Epidermal melanocyte (primary cell): ENCODE measurements around the gene RBFOX1.

Experiments used
- DNase-seq: peaks from one replicate; pipeline ENCODE4 v3.0.0; 2011; ENCODE audit warnings: low spot score; ENCODE audit not compliant: insufficient read length

RBFOX1 gene

GRCh38 chr16:7653746-7654461, 321.3 kb downstream of the RBFOX1 start:
- no peak for DNase-seq

- DNase-seq, result no peak
Measured at GRCh38 chr16:7675628-7676027, 343.0 kb downstream of the RBFOX1 start.

GRCh38 chr16:7680296-7680695, 347.7 kb downstream of the RBFOX1 start:
- DNase-seq, result no peak

GRCh38 chr16:7688811-7689210, 356.2 kb downstream of the RBFOX1 start:
- DNase-seq, result no peak

GRCh38 chr16:7689234-7689633, 356.6 kb downstream of the RBFOX1 start:
- no peak for DNase-seq

DNA sequence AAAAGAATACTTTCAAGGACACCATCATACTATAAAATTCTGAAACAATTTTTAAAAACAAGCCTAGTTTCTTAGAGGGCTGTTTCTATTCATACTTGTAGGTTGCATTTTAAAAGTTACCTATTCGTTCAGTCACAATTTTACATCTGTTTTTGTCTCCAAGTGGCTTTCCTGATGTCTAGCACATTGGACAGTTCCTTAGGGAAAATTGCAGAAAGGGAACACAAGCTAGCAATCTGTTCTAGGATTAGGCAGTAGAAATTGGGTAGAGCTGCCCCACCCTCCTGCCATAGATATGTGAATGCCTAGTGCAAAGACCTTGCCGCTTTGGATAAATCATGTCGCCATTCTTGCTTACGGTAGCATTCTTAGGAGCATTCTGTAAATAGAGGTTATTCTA, 358.9 kb downstream of the RBFOX1 start:
- no peak for DNase-seq

- no peak for DNase-seq
Measured at GRCh38 chr16:7703672-7704071, 371.0 kb downstream of the RBFOX1 start.

DNA sequence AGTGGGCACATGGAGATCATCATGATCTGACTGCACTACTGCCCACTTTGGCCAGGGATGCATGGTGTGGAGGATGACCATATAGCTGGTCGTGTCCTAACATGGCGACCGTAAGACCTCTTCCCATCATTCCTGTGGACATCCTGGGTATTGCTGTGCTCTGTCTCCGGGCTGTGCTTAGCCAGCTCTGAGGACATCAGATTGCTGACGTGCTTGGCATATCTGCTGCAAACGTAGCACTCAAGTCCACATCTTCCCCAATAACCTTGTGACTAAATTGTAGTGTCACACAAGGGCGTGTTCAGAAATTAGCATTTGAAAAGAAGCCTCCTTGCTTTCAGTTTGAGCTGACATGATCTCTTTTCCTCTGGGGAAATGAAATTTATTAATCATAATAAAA, 373.2 kb downstream of the RBFOX1 start:
- no peak for DNase-seq

- no peak for DNase-seq
Measured at GRCh38 chr16:7709186-7709585, 376.5 kb downstream of the RBFOX1 start.

DNA sequence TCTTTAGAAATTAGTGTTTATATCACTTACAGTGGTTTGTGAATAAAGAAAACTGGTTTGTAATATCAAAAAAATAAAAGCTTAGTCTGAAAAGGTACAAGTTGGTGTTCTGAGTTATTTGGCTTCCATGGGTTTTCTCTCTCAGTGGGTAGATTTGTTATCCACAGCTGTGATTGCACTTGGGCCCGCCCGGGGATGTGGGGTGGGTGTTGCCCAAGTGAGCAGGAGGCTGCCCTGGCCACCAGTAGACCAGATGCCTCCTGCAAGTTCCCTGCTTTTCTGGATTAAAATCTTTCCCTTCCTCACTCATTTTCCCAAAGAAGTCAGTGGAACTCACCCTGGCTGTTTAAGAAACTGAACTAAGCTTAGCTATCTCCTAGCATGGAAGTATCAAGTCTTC, 380.6 kb downstream of the RBFOX1 start:
- DNase-seq, result no peak

GRCh38 chr16:7714775-7715174, 382.1 kb downstream of the RBFOX1 start:
- DNase-seq, result no peak

DNA sequence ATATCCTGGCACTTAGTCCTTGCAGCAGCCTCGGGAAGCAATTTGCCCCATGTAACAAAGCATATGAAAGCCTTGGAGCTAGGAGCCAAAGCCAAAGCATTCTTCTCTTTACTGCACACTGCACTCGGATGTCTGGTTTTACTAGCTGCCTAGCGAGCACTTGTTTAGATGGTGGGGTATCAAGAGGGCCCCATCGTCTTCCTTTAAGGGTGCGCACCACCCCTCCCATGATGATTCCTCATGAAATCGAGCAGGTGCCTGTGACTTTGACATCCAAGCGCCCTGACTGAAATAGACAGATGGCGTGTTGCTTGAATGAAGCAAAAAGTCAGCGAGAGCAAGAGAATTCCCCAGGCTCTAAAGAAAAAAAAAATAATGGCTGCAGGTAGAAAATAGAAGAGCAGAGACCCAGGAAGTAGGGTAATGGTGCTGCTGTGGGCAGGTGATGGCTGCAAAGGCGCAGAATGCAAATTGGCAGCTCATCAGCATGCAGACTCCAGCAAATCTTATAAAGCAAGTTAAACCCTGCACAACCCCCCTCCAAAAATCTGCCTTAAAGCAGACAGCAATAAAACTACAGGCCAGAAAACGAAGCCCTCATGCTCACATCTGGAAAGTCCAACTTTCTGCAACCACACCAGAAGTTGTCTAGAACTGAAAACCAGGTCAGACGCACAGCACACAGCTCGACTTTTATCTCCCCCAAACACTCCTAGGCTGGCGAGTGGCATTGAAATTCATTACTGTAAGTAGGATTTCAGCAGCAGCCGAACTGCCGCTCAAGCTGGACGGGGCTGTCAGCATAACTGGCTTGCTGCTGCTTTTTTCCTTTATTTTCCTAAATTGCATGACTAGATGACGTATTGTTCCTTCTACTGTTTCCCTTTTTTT, 384.3 kb downstream of the RBFOX1 start:
- no peak for DNase-seq

GRCh38 chr16:7722761-7723160, 390.1 kb downstream of the RBFOX1 start:
- DNase-seq, result no peak

DNA sequence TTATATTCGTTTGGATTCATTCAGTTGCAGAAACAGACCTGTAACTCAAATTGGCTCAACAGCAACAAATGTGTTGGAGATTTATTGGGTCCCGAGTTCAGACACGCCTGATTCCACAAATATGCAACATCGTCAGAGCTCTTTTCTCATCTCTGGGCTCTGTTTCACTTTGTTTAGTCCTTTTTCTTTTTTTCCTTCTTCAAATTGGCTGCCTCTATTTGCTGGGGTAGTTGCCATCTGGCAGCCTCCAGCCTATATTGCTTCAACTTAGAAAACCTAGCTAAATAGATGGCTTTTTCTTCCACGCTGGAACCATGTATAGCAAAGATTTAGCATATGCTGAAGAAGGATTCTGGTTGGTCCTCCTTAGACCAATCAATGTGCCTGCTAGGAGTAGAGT, 398.5 kb downstream of the RBFOX1 start:
- no peak for DNase-seq

DNA sequence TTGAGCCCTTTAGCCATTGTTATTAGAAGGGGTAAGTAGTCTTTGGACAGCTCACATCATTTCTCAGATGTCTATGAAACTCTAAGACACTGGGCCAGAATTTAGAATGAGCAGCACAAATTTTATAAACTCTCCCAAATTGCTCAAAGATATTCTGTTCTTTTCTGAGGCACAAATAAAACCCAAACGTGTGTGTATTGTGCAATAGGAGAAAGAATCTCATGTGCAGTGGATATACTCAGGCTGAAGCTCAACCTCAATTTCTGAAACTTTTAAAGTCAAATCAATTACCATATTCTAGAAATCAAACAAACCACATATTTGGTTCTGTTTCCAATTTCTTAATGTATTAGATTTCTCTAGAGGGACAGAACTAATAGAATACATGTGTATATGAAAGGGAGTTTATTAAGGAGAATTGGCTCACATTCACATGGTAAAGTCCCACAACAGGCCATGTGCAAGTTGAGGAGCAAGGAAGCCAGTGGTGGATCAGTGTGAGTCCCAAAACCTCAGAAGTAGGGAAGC, 403.6 kb downstream of the RBFOX1 start:
- no peak for DNase-seq

- no peak for DNase-seq
Measured at GRCh38 chr16:7742626-7743025, 410.0 kb downstream of the RBFOX1 start.

GRCh38 chr16:7744546-7745264, 412.1 kb downstream of the RBFOX1 start:
- DNase-seq, result no peak

DNA sequence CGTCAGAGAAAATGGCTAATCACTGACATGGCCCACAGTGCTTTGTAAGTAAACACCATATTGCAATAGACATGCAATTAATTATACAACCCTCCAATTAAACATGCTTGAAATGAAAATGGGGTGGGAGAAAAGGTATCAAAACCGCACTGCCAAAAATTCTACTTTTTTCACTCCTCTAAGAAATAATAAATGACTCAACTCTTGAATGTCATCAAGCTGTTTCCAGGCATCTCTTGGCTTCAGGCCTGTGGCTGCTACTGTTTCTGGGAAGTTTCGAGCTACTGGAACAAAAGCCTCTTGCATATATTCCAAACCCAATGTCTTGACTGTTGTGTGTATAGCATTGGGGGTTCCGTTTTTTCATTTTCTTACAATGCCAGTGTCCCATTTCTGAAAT, 412.6 kb downstream of the RBFOX1 start:
- no peak for DNase-seq

GRCh38 chr16:7746941-7747340, 414.3 kb downstream of the RBFOX1 start:
- no peak for DNase-seq

DNA sequence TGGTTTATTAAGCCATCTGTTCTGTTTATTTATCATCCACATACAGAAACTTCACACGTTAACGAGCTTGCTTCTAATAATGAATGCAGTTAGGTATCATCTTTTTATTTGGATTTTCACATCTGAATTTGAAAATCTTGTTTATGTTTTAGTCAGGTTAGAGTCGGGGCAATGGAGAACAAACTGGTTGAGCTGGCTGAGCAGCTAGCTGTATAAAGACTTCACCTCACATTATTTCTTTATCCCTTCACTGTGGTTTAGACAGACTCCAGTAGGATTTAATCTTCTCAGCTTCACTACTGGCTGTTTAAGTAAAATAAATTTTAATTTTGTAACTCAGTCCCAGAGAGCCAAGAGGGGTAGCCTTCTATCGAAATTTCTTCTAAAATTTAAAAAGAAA, 415.9 kb downstream of the RBFOX1 start:
- no peak for DNase-seq

- no peak for DNase-seq
Measured at GRCh38 chr16:7755347-7755882, 422.8 kb downstream of the RBFOX1 start.
